ENCODE data around the gene ARHGEF12.
A peak's percentile ranks its signal among the peaks of the same experiment; 100 is the strongest.

The ARHGEF12 gene

GRCh38 chr11:120317689-120318480, 18.3 kb upstream of the ARHGEF12 start:
- DNase-seq = no peak

DNA sequence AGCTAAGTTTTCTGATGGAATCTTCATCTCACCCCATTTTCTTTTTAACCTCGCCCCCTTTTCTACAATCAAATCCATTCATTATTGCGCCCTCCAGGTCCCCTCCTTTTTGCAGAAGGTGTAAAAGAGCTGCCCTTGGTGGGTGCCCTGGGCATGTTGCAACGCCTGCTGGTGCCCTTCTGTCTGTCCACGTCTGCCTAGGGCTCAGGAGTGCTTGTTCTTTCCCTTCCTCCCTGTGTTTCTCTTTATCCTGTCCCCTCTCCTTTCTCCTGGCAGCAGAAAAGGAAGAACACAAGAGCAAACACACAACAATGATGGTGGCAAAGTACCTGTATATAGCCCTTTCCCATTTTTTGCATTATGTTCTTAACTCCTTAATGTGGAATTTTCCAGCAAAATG, 17.3 kb upstream of the ARHGEF12 start:
- no peak for DNase-seq

- peak in 4 of 5 donors; percentile 22 to 29 (median 26) for DNase-seq
Measured at GRCh38 chr11:120324932-120325810, 11.0 kb upstream of the ARHGEF12 start, which contains the start of gene TLCD5. Gene TLCD5, plus strand, starts transcription at chr11:120325299. Its CDS starts 2,143 bp downstream, at chr11:120327442.

GRCh38 chr11:120326228-120326627, 10.0 kb upstream of the ARHGEF12 start:
- no peak for DNase-seq

GRCh38 chr11:120326845-120327281, 9.3 kb upstream of the ARHGEF12 start:
- DNase-seq = no peak

DNA sequence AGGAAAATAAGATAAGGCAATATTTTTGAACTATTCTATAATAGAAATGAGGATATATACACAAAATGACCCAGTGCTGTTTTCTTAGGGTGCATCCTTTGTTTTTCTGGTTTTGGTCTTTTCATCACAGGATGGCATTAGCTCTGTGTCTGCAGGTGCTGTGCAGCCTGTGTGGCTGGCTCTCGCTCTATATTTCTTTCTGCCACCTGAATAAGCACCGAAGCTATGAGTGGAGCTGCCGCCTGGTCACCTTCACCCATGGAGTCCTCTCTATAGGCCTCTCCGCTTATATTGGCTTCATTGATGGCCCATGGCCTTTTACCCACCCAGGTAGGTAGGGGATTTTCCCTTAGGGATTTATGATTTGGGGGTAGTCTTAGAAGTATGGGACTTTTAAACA, 8.9 kb upstream of the ARHGEF12 start:
- no peak for DNase-seq

GRCh38 chr11:120329556-120329955, 6.7 kb upstream of the ARHGEF12 start:
- no peak for DNase-seq

DNA sequence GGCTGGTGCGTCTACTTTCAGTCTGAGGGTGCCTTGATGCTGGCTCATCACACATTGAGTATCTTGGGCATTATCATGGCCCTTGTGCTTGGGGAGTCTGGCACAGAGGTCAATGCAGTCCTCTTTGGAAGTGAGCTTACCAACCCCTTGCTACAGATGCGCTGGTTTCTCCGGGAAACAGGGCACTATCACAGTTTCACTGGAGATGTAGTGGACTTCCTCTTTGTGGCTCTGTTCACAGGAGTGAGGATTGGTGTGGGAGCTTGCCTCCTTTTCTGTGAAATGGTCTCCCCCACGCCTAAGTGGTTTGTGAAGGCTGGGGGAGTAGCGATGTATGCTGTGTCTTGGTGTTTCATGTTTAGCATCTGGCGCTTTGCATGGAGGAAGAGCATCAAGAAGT, 6.2 kb upstream of the ARHGEF12 start:
- no peak for DNase-seq

GRCh38 chr11:120331301-120331996, 4.8 kb upstream of the ARHGEF12 start:
- no peak for DNase-seq

DNA sequence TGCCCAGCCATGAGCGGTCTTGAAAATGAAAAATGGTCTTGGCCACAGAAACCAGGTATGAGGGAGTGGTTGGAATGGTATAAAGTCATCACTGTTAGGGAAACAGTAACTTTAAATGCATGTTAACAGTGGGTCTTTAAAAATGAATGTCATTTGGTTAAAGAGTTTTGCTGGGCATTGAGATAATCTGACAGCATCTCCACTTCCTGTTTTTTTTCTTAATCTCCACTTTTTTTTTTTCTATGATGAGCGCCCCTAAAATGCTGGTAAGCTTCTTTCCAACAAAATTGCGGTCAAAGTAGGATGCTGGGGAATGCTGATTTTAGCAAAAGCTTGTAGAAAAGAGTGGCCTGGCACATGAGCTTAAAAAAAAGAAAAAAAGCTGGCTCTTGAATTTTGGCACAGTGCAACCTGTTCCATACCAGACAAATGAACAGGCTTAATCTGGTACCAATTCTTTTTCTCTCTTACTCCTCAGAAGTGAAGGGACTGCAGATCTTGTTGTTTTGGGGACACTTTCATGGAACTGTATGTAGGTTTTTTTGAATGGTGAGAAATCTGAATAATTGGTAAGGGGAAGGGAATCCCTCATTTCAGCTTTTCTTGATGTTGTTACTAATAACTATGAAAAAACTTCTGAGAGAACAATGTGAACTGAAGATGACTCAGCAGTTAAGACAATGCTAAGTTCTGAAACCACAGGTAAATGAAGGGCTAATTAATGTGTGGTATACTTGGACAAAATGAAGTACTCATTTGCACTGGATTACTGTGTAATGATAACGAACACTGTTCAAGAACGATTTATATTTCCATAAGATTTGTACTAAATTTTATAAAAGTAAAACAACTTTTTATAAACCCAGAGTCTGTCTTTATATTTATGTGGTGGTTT, 3.1 kb upstream of the ARHGEF12 start:
- no peak for DNase-seq

GRCh38 chr11:120333801-120334200, 2.4 kb upstream of the ARHGEF12 start:
- no peak for DNase-seq

DNA sequence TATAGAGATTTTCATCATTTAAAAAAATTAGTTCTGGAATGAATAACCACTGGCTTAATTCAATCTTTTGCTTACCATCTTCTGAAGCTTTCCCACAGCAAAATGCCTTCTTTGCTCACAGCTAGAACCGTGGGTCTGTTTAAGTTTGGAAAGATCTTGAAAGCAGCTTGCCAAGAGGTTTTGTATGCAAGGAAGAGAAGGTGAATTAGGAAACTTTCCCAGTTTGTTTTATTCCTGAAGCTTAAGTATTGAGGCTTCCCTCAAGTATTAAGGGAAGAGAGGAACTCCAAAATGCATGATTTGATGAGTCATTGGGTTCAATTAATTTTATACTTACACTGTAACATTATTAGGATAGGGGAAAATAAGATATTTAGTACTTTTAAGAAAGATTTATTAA, 1.9 kb upstream of the ARHGEF12 start:
- no peak for DNase-seq

DNA sequence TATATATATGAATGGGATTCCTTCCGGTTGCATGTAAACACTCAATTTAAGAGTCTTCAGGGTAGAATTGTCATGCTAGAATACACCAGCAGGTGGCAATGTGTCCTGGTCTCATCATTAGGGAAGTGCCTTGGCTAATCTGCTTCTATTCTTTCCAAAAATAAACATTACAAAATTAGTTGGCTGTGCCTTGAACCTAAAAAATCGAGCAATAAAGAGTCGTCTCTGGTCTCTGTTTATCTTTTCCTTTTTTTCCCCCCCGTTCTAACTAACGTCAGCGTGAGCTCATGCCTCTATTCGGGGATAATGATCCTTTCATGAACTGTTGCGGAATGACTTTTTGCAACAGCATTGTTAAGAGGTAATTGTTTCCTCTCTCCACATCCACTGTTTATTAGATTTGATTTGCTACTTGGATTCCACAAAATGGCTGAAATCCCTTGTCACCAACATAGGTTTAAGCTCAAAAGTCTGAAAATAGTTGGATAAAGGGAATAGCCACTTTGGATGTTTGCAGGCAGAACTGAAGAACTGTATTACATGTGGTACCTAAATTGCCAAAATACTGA, 1.2 kb upstream of the ARHGEF12 start:
- peak in 4 of 5 donors; percentile 19 to 68 (median 54) for DNase-seq

GRCh38 chr11:120335556-120335907, 681 bp upstream of the ARHGEF12 start:
- peak in 2 of 5 donors; percentile 8 to 10 for DNase-seq

DNA sequence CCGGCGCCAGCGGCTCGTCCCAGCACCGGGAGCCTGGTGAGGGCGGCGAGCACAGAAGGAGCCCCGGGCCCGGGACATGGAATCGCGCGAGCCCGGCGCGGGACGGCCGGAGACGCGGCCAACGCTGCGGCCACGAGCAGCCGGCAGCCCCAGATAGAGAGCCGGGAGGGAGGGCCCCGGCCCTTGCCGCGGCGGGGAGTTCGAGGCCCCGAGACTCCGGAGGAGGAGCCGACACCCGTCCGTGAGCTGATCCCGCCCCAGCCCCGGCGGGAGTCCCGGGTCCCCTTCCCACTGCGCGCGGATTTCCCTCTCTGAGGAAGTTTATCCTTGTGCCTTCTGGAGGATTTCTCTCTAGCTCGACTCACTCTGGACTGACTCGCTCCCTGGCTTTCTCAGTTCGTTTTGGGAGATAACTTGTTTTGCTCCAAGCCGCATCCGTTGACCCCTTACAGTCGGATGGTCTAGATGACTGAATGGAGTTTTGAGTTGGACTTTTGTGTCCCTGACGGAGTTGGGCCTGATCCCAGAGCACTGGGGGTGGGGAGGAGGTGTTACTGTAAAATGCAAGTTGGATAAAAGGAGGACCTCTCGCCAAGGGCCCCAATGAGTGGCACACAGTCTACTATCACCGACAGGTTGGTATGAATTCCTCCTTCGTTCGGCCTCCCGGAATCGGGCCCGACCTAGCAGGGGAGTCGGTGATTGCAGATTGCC, 585 bp downstream of the ARHGEF12 start:
- peak in 3 of 5 donors; percentile 5 to 17 (median 6) for DNase-seq

DNA sequence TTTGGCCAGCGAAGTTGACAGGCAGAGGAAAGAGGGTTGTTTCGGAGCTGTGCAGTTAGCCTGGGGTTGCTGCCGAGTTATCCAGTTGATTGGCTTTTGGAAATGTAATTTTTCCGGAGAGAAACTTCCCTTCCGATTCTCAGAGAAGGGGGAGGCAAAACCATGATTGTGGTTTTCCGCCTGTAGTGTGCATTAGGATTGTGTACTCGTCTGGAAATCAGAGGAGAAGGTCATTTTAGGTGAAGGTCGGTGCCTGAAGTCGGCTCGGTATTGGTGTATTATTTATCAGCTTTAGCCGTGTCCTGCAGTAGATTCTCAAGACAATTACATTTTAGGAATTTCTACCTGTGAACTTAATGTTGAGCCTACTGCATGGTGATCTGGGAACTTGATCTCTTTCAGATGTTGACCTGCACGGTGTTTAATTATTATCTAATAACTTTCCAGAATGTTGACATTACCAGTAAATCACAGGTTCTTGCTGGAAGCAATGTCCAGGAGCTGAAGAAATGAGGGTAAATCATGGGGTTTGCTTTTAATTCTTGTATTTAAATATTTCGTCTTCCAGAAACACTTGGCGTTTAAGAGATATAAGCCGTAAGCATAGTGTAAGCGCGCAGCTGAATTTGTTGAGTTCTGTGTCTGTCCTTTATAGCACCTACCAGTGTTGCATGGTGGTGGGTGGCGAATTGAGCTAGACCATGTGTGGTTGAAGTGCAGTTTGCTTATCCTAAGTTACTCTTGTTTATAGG, 1.3 kb downstream of the ARHGEF12 start:
- no peak for DNase-seq

DNA sequence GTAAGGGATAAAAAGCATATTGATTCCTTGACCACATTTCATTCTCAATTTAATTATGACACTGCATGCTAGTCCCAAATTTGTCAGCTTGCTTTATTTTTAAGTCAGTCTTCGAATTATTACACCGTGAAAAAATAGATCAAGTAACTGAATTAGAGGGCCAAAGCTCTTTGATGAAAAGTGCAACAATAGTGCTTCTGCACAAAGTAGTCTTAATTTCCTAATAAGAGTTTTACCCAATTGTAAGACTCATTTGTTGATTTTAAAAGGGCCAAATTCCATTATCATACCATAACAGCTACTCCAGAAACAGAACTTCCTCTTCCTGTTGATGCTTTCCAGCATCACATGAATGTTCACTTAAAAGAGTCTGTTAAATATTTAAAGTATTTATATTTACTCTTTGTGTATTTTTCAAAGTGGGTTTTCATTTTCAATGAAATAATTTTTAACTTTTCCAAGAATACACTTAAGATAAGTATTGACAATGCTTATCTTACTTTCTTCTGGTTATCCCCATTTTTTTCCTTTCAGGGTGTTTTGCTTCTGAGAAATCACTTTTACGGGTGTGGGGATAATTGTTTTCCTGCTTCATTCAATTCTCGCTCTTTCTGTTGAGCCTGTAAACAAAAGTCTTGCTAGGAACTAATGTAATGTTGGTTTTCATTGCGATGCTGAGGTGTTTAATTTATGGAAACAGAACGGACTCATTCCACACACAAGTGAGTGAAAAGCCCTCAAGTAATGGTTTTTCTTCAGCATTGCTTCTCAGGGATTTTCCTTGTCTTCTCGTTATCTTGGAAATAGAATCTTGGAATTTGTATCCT, 2.1 kb downstream of the ARHGEF12 start:
- DNase-seq = no peak

- no peak for DNase-seq
Measured at GRCh38 chr11:120339394-120339890, 3.2 kb downstream of the ARHGEF12 start.

- DNase-seq = no peak
Measured at GRCh38 chr11:120340529-120340928, 4.3 kb downstream of the ARHGEF12 start.

All from T-helper 1 cell (primary cell).